HG02678 (cell line): ENCODE measurements around the gene UQCRQ.

Experiments used
- ATAC-seq: cut with Tn5 transposase; IDR thresholded peaks from one replicate; pipeline ENCODE4 v1.9.1; 2021; ENCODE audit warnings: mild to moderate bottlenecking, moderate library complexity; ENCODE audit not compliant: unreplicated experiment

The UQCRQ gene

GRCh38 chr5:132901036-132901435 is 34.6 kb downstream of the UQCRQ start:
- ATAC-seq, result no peak

GRCh38 chr5:132901730-132902129 is 35.3 kb downstream of the UQCRQ start:
- no peak for ATAC-seq

GRCh38 chr5:132905938-132906337 is 39.5 kb downstream of the UQCRQ start:
- ATAC-seq, result no peak

- no peak for ATAC-seq
Measured at GRCh38 chr5:132907161-132907560, 40.7 kb downstream of the UQCRQ start.

GRCh38 chr5:132909702-132910101 is 43.3 kb downstream of the UQCRQ start:
- ATAC-seq, result no peak

GRCh38 chr5:132915681-132916080 is 49.2 kb downstream of the UQCRQ start:
- no peak for ATAC-seq

- ATAC-seq, result no peak
Measured at GRCh38 chr5:132916086-132916485, 49.6 kb downstream of the UQCRQ start.
